ENCODE measurements around the gene MAPKBP1. TPM values are rescaled to one million over a fixed set of nuclear protein-coding genes. Genes with fewer than 3 reads are reported as not detected.

MAPKBP1 gene
- polyA plus RNA-seq, 2 of the 4 experiments (the other 2 are of a cell fraction) = 2.5 to 6.1 TPM

DNA sequence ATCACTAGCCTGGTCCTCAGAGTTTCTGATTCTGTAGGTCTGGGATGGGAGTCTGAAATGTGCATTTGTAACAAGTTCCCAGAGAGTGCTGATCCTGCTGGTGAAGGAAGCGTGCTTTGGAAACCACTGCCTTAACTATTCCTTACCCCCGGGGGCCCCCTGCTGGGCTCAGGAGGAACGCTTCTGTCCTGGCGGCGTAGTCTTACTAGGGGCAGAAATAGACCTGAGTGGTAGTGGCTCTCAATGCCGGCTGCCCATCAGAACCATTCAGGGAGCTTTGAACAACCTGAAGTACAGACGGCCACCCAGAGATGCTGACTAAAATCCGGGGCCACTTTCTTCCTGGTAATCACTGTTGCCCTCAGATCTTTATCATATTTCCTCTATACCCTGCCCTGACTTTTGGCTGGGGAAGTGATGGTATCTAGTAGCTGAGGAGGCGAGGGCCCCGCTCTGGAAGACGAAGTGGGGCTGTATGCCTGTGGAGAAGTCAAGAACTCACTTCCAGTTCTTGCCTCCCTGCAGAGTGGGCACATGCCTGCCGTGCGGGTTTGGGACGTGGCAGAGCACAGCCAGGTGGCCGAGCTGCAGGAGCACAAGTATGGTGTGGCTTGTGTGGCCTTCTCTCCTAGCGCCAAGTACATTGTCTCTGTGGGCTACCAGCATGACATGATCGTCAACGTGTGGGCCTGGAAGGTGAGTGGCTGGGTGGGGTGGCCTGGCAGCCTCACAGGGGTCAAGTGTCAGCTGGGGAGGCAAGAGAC lies 37.3 kb downstream of the MAPKBP1 start:
- ATAC-seq (peak; percentile 96 to 98; a peak in 5 of 6 replicates), FAIRE-seq (no peak), DNase-seq (ENCODE audit: low read depth in 1 of 2, low spot score in 1 of 2) (peak; percentile 70 to 71)
- no peak overlapping the region for H3K4me3 ChIP-seq
- ChIA-PET POLR2A (interaction anchor here (1.0 to 1.3 kb wide), 2 partner anchors 37 kb away, joined by 3 to 4 read pairs; partner anchors contain the start of gene MAPKBP1), CTCF (interaction anchor here (0.7 to 6.4 kb wide), 42 partner anchors 9 to 364 kb away, joined by 3 to 103 read pairs (median 4); partner anchors contain the start of genes MAPKBP1, PLA2G4B and RPAP1)
- 70% methylated on average over 11 of the region's 18 CpGs for WGBS (ENCODE audit: missing lambda C conversion rate)
- no peak overlapping the region for H3K4me2 ChIP-seq
- no peak overlapping the region for H3K27ac ChIP-seq
- H3K9me3 ChIP-seq = no peaks in the 10 kb centered on the region
- no peaks in the 10 kb centered on the region for H3K4me1 ChIP-seq
- TF ChIP-seq, protein P1, sequence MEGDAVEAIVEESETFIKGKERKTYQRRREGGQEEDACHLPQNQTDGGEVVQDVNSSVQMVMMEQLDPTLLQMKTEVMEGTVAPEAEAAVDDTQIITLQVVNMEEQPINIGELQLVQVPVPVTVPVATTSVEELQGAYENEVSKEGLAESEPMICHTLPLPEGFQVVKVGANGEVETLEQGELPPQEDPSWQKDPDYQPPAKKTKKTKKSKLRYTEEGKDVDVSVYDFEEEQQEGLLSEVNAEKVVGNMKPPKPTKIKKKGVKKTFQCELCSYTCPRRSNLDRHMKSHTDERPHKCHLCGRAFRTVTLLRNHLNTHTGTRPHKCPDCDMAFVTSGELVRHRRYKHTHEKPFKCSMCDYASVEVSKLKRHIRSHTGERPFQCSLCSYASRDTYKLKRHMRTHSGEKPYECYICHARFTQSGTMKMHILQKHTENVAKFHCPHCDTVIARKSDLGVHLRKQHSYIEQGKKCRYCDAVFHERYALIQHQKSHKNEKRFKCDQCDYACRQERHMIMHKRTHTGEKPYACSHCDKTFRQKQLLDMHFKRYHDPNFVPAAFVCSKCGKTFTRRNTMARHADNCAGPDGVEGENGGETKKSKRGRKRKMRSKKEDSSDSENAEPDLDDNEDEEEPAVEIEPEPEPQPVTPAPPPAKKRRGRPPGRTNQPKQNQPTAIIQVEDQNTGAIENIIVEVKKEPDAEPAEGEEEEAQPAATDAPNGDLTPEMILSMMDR (IDR thresholded peaks at IDR 0.05) = peak; percentile 69
- peak; percentile 71 for TF ChIP-seq SMC3 (IDR thresholded peaks at IDR 0.05)
- no peak for TF ChIP-seq CBX2 (IDR thresholded peaks at IDR 0.05; ENCODE audit: borderline replicate concordance, low read depth)
- peak; percentile 82 to 92 for TF ChIP-seq RAD21 (conservative IDR thresholded peaks at IDR 0.05 in 1 of 2, IDR thresholded peaks at IDR 0.05 in 1 of 2)

DNA sequence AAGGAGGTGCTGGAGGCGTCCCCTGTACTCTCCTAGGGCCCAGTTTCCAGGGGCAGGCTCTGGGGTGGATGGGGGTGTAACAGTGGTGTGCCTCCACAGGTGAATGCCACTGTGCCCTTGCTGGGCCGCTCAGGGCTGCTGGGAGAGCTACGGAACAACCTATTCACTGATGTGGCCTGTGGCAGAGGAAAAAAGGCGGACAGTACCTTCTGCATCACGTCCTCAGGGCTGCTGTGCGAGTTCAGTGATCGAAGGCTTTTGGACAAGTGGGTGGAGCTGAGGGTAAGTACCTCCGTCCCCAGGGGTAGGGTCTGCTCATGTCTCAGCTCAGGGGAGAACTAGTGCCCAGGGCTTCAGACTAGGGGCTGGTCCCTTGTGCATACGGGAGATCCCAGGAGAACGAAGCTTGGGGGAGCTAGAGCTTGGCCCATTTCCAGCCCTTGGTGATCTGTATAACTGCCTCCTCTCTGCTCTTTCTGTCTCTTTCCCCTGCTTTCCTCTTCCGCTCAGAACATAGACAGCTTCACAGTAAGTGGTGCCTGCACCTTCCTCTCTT lies 38.6 kb downstream of the MAPKBP1 start:
- no peak overlapping the region for H3K4me2 ChIP-seq
- ATAC-seq (no peak), DNase-seq (ENCODE audit: low read depth in 1 of 2, low spot score in 1 of 2) (no peak), FAIRE-seq (no peak)
- no peaks in the 10 kb centered on the region for H3K9me3 ChIP-seq
- no peak overlapping the region for H3K27ac ChIP-seq
- WGBS (ENCODE audit: missing lambda C conversion rate) = 93% methylated on average over 9 of the region's 11 CpGs
- ChIA-PET CTCF (interaction anchor here (0.8 to 6.4 kb wide), 9 partner anchors 8 to 347 kb away, joined by 3 to 103 read pairs (median 17); partner anchors contain the start of genes JMJD7 and MAPKBP1), POLR2A (interaction anchor here (0.5 to 1.3 kb wide), 2 partner anchors 39 to 116 kb away, joined by 3 to 4 read pairs; partner anchors contain the start of gene MAPKBP1)
- H3K4me1 ChIP-seq = no peaks in the 10 kb centered on the region
- no peak for TF ChIP-seq FOSB (CRISPR knock-in tag; IDR thresholded peaks at IDR 0.05)
- TF ChIP-seq KDM1A (IDR thresholded peaks at IDR 0.05; ENCODE audit: low read depth) = no peak
- no peak for TF ChIP-seq CBX8 (IDR thresholded peaks at IDR 0.05)
- TF ChIP-seq ZNF302 (CRISPR knock-in tag; IDR thresholded peaks at IDR 0.05) = no peak
- TF ChIP-seq JUNB (IDR thresholded peaks at IDR 0.05) = no peak
- no peak for TF ChIP-seq EHF (CRISPR knock-in tag; IDR thresholded peaks at IDR 0.05)
- TF ChIP-seq HOXB13 (CRISPR knock-in tag; IDR thresholded peaks at IDR 0.05; ENCODE audit: low read depth) = no peak
- TF ChIP-seq, protein P2, sequence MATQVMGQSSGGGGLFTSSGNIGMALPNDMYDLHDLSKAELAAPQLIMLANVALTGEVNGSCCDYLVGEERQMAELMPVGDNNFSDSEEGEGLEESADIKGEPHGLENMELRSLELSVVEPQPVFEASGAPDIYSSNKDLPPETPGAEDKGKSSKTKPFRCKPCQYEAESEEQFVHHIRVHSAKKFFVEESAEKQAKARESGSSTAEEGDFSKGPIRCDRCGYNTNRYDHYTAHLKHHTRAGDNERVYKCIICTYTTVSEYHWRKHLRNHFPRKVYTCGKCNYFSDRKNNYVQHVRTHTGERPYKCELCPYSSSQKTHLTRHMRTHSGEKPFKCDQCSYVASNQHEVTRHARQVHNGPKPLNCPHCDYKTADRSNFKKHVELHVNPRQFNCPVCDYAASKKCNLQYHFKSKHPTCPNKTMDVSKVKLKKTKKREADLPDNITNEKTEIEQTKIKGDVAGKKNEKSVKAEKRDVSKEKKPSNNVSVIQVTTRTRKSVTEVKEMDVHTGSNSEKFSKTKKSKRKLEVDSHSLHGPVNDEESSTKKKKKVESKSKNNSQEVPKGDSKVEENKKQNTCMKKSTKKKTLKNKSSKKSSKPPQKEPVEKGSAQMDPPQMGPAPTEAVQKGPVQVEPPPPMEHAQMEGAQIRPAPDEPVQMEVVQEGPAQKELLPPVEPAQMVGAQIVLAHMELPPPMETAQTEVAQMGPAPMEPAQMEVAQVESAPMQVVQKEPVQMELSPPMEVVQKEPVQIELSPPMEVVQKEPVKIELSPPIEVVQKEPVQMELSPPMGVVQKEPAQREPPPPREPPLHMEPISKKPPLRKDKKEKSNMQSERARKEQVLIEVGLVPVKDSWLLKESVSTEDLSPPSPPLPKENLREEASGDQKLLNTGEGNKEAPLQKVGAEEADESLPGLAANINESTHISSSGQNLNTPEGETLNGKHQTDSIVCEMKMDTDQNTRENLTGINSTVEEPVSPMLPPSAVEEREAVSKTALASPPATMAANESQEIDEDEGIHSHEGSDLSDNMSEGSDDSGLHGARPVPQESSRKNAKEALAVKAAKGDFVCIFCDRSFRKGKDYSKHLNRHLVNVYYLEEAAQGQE (IDR thresholded peaks at IDR 0.05) = no peak
- no peak for TF ChIP-seq PHF8 (IDR thresholded peaks at IDR 0.05; ENCODE audit: borderline replicate concordance, low read depth)
- TF ChIP-seq RARB (CRISPR knock-in tag; IDR thresholded peaks at IDR 0.05) = no peak
- no peak for TF ChIP-seq MAZ (IDR thresholded peaks at IDR 0.05; ENCODE audit: borderline replicate concordance, low read depth, low read length)
- no peak for TF ChIP-seq RAD21 (conservative IDR thresholded peaks at IDR 0.05 in 1 of 2, IDR thresholded peaks at IDR 0.05 in 1 of 2)
- TF ChIP-seq FOXS1 (CRISPR knock-in tag; IDR thresholded peaks at IDR 0.05) = no peak
- no peak for TF ChIP-seq KDM5A (IDR thresholded peaks at IDR 0.05)
- TF ChIP-seq, protein P3, sequence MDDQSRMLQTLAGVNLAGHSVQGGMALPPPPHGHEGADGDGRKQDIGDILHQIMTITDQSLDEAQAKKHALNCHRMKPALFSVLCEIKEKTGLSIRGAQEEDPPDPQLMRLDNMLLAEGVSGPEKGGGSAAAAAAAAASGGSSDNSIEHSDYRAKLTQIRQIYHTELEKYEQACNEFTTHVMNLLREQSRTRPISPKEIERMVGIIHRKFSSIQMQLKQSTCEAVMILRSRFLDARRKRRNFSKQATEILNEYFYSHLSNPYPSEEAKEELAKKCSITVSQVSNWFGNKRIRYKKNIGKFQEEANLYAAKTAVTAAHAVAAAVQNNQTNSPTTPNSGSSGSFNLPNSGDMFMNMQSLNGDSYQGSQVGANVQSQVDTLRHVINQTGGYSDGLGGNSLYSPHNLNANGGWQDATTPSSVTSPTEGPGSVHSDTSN (IDR thresholded peaks at IDR 0.05) = no peak
- TF ChIP-seq CEBPB (IDR thresholded peaks at IDR 0.05) = no peak
- no peak for TF ChIP-seq BHLHE40 (IDR thresholded peaks at IDR 0.05; ENCODE audit: low read depth, low read length)
- no peak for TF ChIP-seq POLR2AphosphoS2 (conservative IDR thresholded peaks at IDR 0.05; ENCODE audit: low read length)
- TF ChIP-seq POLR2A (IDR thresholded peaks at IDR 0.05; ENCODE audit: low read length) = no peak
- TF ChIP-seq HOXB5 (CRISPR knock-in tag; IDR thresholded peaks at IDR 0.05) = no peak
- H3K4me3 ChIP-seq = no peak overlapping the region

Data from A549 (cell line).